Loucy (cell line): ENCODE data around the gene RIPOR3.

Experiments used
- CTCF ChIP-seq: fragments of 200-600 bp; sonication (generic); conservative IDR thresholded peaks from 2 replicates; pipeline ENCODE4 v1.5.1; 2014; ENCODE audit warnings: mild to moderate bottlenecking, antibody characterized with exemption, low read length
- EZH2phosphoT487 ChIP-seq: fragments of 200-600 bp; IDR thresholded peaks from 2 replicates; pipeline ENCODE4 v1.6.1; 2018; ENCODE audit warnings: antibody characterized with exemption, mild to moderate bottlenecking, moderate library complexity, borderline replicate concordance

- TF ChIP-seq CTCF (no peak), EZH2phosphoT487 (no peak)
Observed at GRCh38 chr20:50559856-50560638, 131.3 kb downstream of the RIPOR3 start.
